ENCODE results near the gene FTL. TPM values are rescaled to one million over a fixed set of nuclear protein-coding genes. Genes with fewer than 3 reads are reported as not detected.

Gene FTL
- total RNA-seq, 1 experiment from 2014 or later: 1,245 TPM

DNA sequence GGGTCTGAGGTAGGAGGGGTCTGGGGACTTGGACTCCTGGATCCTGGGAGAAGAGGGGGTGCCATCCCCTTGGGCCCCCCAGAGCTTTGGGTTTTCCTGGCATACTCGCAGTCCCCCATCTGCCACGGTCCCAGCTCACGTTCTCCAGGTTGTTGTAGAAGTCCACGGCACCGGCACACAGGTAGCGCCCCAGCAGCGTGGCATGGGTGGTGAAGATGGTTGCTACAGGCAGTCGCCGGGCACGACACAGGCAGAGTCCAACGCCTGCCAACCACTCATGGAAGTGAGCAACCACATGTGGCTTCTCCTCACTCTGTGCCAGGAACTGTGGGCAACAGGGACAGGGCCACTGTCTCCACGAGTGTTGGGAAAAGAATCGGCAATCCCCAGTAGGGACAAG, 20.6 kb downstream of the FTL start:
- Histone ChIP-seq H3K9ac (ENCODE audit: extremely low read depth, insufficient read length, low read length) (no peak overlapping the region), H3K56ac (ENCODE audit: insufficient read length, low read depth, low read length) (no peak overlapping the region), H3K18ac (ENCODE audit: insufficient read length, low read depth, low read length) (no peak overlapping the region), H3K4me2 (ENCODE audit: insufficient read depth, insufficient read length, low read length) (no peak overlapping the region), H3K4ac (ENCODE audit: low read depth, low read length) (no peak overlapping the region), H4K5ac (ENCODE audit: insufficient read length, low read depth, low read length) (no peak overlapping the region), H3K23me2 (ENCODE audit: insufficient read length, low read depth, low read length, poor library complexity, severe bottlenecking) (no peaks in the 10 kb centered on the region), H3T11ph (ENCODE audit: low read length) (no peak overlapping the region), H3K27ac (ENCODE audit: insufficient read length, low read depth, low read length) (no peak overlapping the region), H3K27me3 (ENCODE audit: insufficient read depth, low read length) (no peaks in the 10 kb centered on the region), H2AFZ (ENCODE audit: low read length) (no peak overlapping the region), H2BK120ac (ENCODE audit: low read depth, low read length, poor library complexity, severe bottlenecking) (no peak overlapping the region), H3K23ac (ENCODE audit: insufficient read length, low read depth, low read length) (no peak overlapping the region), H3K4me1 (ENCODE audit: insufficient read depth, low read length) (no peaks in the 10 kb centered on the region), H3K9me3 (ENCODE audit: control insufficient read depth, low read depth, low read length) (no peaks in the 10 kb centered on the region), H2AK5ac (ENCODE audit: insufficient read length, low read length) (no peak overlapping the region), H3K79me2 (ENCODE audit: insufficient read depth, low read length) (no peaks in the 10 kb centered on the region), H3K79me1 (ENCODE audit: insufficient read depth, low read depth, low read length, poor library complexity, severe bottlenecking) (no peaks in the 10 kb centered on the region), H3K14ac (ENCODE audit: insufficient read depth, low read length) (no peak overlapping the region), H2BK12ac (ENCODE audit: insufficient read length, low read depth, low read length) (no peak overlapping the region), H2BK20ac (ENCODE audit: low read depth, low read length, poor library complexity, severe bottlenecking) (no peak overlapping the region), H4K91ac (ENCODE audit: insufficient read length, low read depth, low read length) (no peak overlapping the region), H4K20me1 (ENCODE audit: control insufficient read depth, insufficient read depth, insufficient read length) (no peaks in the 10 kb centered on the region), H2BK15ac (ENCODE audit: low read depth, low read length) (no peak overlapping the region), H2BK5ac (ENCODE audit: insufficient read length, low read length) (no peak overlapping the region), H4K8ac (replicated peaks; ENCODE audit: insufficient read length, low read depth, low read length) (no peak overlapping the region)
- Mint-ChIP-seq H3K4me1 (peaks cover 8% of the 10 kb centered on the region in 2 experiments), H3K9me3 (no peaks in the 10 kb centered on the region; a peak in 1 of 5 replicates), H3K4me3 (no peak overlapping the region), H3K36me3 (ENCODE audit: insufficient read depth in 1 of 3, low read depth in 3 of 3) (peaks cover 29 to 72% (median 67%) of the 10 kb centered on the region in 3 experiments), H3K27me3 (ENCODE audit: low read depth) (no peaks in the 10 kb centered on the region), H3K27ac (no peak overlapping the region)
- TF ChIP-seq, protein P1, sequence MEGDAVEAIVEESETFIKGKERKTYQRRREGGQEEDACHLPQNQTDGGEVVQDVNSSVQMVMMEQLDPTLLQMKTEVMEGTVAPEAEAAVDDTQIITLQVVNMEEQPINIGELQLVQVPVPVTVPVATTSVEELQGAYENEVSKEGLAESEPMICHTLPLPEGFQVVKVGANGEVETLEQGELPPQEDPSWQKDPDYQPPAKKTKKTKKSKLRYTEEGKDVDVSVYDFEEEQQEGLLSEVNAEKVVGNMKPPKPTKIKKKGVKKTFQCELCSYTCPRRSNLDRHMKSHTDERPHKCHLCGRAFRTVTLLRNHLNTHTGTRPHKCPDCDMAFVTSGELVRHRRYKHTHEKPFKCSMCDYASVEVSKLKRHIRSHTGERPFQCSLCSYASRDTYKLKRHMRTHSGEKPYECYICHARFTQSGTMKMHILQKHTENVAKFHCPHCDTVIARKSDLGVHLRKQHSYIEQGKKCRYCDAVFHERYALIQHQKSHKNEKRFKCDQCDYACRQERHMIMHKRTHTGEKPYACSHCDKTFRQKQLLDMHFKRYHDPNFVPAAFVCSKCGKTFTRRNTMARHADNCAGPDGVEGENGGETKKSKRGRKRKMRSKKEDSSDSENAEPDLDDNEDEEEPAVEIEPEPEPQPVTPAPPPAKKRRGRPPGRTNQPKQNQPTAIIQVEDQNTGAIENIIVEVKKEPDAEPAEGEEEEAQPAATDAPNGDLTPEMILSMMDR (conservative IDR thresholded peaks at IDR 0.05): no peak
- DNase-seq: no peak
- no CpG with 5 or more reads among the region's 13 CpGs for WGBS (ENCODE audit: extremely low coverage, insufficient read length, low lambda C conversion rate)

Measured in H9 (cell line).